SU-DHL-6 (cell line): ENCODE results near the gene JAK3.
"Not testable (repeated sequence)": the region's sequence is repeated elsewhere in the genome, so short reads cannot be mapped to it uniquely, and the experiment has no call there.

Source experiments
- H2AFZ ChIP-seq: fragments of 200-600 bp; sonication (generic); 2 replicates; pipeline ENCODE4 v1.6.1; 2014; ENCODE audit warnings: low read depth, mild to moderate bottlenecking, moderate library complexity, mixed read lengths, antibody characterized with exemption, low read length; ENCODE audit not compliant: severe bottlenecking
- H3F3A ChIP-seq: fragments of 200-600 bp; shearing (Covaris generic); 2 replicates; pipeline ENCODE4 v1.6.0; 2016; ENCODE audit warnings: antibody characterized with exemption, mild to moderate bottlenecking; ENCODE audit not compliant: insufficient read depth
- H3K27ac ChIP-seq: fragments of 200-600 bp; sonication (generic); 2 replicates; pipeline ENCODE4 v1.5.1; 2016; ENCODE audit warnings: low read depth, mild to moderate bottlenecking, low read length, moderate library complexity, mixed read lengths
- H3K27me3 ChIP-seq: fragments of 200-600 bp; sonication (generic), shearing (Covaris generic); 2 replicates; pipeline ENCODE4 v1.6.0; 2014; ENCODE audit warnings: mild to moderate bottlenecking, low read length
- H3K36me3 ChIP-seq: fragments of 200-600 bp; sonication (generic); 2 replicates; pipeline ENCODE4 v1.6.1; 2014; ENCODE audit warnings: mild to moderate bottlenecking, low read length, mixed read lengths
- H3K4me2 ChIP-seq: fragments of 300-600, 200-600 bp; shearing (Covaris generic), sonication (generic); 2 replicates; pipeline ENCODE4 v1.6.0; 2014; ENCODE audit warnings: low read length, low read depth, mild to moderate bottlenecking; ENCODE audit not compliant: poor library complexity, severe bottlenecking
- H3K4me3 ChIP-seq: fragments of 200-600 bp; sonication (generic); 2 replicates; pipeline ENCODE4 v1.5.1; 2014; ENCODE audit warnings: antibody characterized with exemption, low read length, mild to moderate bottlenecking, mixed read lengths; ENCODE audit not compliant: insufficient read depth, poor library complexity, severe bottlenecking
- H3K79me2 ChIP-seq: fragments of 200-600 bp; sonication (generic); 2 replicates; pipeline ENCODE4 v1.6.1; 2014; ENCODE audit warnings: mild to moderate bottlenecking, low read length, moderate library complexity; ENCODE audit not compliant: insufficient read depth
- H3K9ac ChIP-seq: fragments of 200-600 bp; sonication (generic); 2 replicates; pipeline ENCODE4 v1.7.0; 2014; ENCODE audit warnings: mild to moderate bottlenecking, low read length
- H3K9me2 ChIP-seq: fragments of 200-600 bp; sonication (generic); replicated peaks from 2 replicates; pipeline ENCODE4 v1.6.1; 2014; ENCODE audit warnings: low read length; ENCODE audit not compliant: insufficient read depth
- H3K9me3 ChIP-seq: fragments of 200-600 bp; sonication (generic); 2 replicates; pipeline ENCODE4 v1.6.1; 2014; ENCODE audit warnings: low read length, mixed read lengths; ENCODE audit not compliant: insufficient read depth
- H4K20me1 ChIP-seq: fragments of 200-600 bp; sonication (generic); 2 replicates; pipeline ENCODE4 v1.6.1; 2014; ENCODE audit warnings: low read depth, mild to moderate bottlenecking, antibody characterized with exemption, low read length, moderate library complexity, mixed read lengths
- EZH2phosphoT487 ChIP-seq: fragments of 200-600 bp; sonication (generic), shearing (Covaris generic); conservative IDR thresholded peaks from 2 replicates; pipeline ENCODE4 v1.6.1; 2018; ENCODE audit warnings: mild to moderate bottlenecking, antibody characterized with exemption, low read length, moderate library complexity, mixed read lengths
- TF ChIP-seq, protein P1 (sequence below): fragments of 200-600 bp; sonication (generic); IDR thresholded peaks from one replicate; pipeline ENCODE4 v1.5.1; 2017; ENCODE audit warnings: antibody characterized with exemption, mild to moderate bottlenecking, low read length, moderate library complexity; ENCODE audit not compliant: insufficient read depth, poor library complexity, severe bottlenecking

The JAK3 gene

GRCh38 chr19:17778968-17779929 lies 68.5 kb downstream of the JAK3 start:
- H3F3A ChIP-seq = peaks cover 7% of the 10 kb centered on the region; the same call in 1 of the 2 replicates
- H3K27me3 ChIP-seq = no peaks in the 10 kb centered on the region
- no peak overlapping the region for H2AFZ ChIP-seq
- no peaks in the 10 kb centered on the region for H4K20me1 ChIP-seq
- H3K27ac ChIP-seq = no peak overlapping the region
- H3K4me2 ChIP-seq = no peak overlapping the region
- H3K79me2 ChIP-seq = no peaks in the 10 kb centered on the region
- H3K9me2 ChIP-seq = no peaks in the 10 kb centered on the region
- no peak overlapping the region for H3K4me3 ChIP-seq
- H3K36me3 ChIP-seq = no peaks in the 10 kb centered on the region
- no peak overlapping the region for H3K9ac ChIP-seq
- TF ChIP-seq, protein P1, sequence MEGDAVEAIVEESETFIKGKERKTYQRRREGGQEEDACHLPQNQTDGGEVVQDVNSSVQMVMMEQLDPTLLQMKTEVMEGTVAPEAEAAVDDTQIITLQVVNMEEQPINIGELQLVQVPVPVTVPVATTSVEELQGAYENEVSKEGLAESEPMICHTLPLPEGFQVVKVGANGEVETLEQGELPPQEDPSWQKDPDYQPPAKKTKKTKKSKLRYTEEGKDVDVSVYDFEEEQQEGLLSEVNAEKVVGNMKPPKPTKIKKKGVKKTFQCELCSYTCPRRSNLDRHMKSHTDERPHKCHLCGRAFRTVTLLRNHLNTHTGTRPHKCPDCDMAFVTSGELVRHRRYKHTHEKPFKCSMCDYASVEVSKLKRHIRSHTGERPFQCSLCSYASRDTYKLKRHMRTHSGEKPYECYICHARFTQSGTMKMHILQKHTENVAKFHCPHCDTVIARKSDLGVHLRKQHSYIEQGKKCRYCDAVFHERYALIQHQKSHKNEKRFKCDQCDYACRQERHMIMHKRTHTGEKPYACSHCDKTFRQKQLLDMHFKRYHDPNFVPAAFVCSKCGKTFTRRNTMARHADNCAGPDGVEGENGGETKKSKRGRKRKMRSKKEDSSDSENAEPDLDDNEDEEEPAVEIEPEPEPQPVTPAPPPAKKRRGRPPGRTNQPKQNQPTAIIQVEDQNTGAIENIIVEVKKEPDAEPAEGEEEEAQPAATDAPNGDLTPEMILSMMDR = no peak
- no peak for TF ChIP-seq EZH2phosphoT487
- H3K9me3 ChIP-seq = no peaks in the 10 kb centered on the region

GRCh38 chr19:17778251-17778967 lies 69.4 kb downstream of the JAK3 start:
- Histone ChIP-seq H3K79me2 (no peaks in the 10 kb centered on the region), H3K36me3 (no peaks in the 10 kb centered on the region), H3K27me3 (no peaks in the 10 kb centered on the region), H3K9me3 (no peaks in the 10 kb centered on the region), H3K4me3 (no peak overlapping the region), H3F3A (peaks cover 7% of the 10 kb centered on the region; the same call in 1 of the 2 replicates), H3K9ac (no peak overlapping the region), H2AFZ (no peak overlapping the region), H3K9me2 (no peaks in the 10 kb centered on the region), H4K20me1 (no peaks in the 10 kb centered on the region), H3K4me2 (no peak overlapping the region), H3K27ac (no peak overlapping the region)
- TF ChIP-seq, protein P1 = no peak
- no peak for TF ChIP-seq EZH2phosphoT487

- not testable (repeated sequence) for H3F3A ChIP-seq, H4K20me1 ChIP-seq, H3K27me3 ChIP-seq, H3K9me3 ChIP-seq, H3K9me2 ChIP-seq, H3K79me2 ChIP-seq, H3K27ac ChIP-seq, H3K4me3 ChIP-seq, H2AFZ ChIP-seq, H3K36me3 ChIP-seq, H3K9ac ChIP-seq, H3K4me2 ChIP-seq
Observed at GRCh38 chr19:17777840-17778239, 69.9 kb downstream of the JAK3 start.
